HG03469 (cell line): ENCODE results near the gene PSAP.
"Not testable (repeated sequence)": the region's sequence is repeated elsewhere in the genome, so short reads cannot be mapped to it uniquely, and the experiment has no call there.

Source experiments
- ATAC-seq: cut with Tn5 transposase; IDR thresholded peaks from one replicate; pipeline ENCODE4 v1.9.1; 2021; ENCODE audit warnings: mild to moderate bottlenecking, moderate library complexity, moderate number of reproducible peaks; ENCODE audit not compliant: unreplicated experiment

PSAP gene

GRCh38 chr10:71850743-71851464, at the start of gene PSAP:
TSS of gene PSAP (minus strand) at chr10:71851251. CDS start at chr10:71851221, 30 bp downstream.
- ATAC-seq: peak; percentile 83

DNA sequence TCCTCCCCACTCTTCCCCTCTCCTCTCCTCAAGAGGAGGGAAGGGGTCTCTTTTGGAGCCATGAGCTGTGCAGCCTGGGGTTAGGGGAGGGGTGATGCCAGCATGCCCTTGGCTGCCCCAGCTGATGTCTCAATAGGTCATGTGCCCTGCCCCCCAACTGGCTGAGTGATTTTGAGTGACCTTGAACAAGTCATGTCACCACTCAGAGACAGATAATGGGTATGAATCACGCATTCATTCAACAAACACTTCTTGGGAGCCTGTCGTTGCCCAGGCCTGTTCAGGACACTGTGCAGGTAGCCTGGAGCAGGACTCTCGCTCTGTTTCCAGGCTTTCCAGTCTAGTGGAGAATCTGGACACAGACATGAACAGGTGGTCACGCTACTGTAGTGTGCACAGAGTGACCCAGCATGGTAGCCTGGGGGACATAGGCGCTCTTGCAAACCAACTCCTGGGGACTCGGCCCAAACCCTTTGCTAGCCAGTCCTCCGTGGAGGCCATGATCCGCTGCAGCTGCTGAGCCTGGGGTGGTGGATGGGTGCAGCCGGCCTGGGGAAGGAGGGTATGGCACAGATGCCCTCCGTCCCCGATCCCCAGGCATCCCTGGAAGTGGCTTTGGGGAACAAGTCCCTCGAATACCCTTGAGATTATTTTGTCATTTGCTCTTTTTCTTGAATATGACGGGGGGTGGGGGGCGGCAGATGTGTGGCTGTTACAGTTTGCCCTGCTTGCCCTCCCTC, 49.6 kb upstream of the PSAP start:
- ATAC-seq: no peak

- no peak for ATAC-seq
Observed at GRCh38 chr10:71899665-71900412, 48.8 kb upstream of the PSAP start.

DNA sequence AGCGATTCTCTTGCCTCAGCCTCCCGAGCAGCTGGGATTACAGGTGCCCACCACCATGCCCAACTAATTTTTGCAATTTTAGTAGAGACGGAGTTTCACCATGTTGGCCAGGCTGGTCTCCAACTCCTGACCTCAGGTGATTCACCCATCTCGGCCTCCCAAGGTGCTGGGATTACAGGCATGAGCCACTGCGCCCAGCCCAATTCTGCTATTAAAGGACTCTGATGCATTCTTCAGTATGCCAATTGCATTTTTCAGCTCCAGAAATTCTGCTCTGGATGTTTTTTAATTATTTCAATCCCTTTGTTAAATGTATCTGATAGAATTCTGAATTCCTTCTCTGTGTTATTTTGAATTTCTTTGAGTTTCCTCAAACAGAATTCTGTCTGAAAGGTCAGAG, 47.3 kb upstream of the PSAP start:
- not testable (repeated sequence) for ATAC-seq

DNA sequence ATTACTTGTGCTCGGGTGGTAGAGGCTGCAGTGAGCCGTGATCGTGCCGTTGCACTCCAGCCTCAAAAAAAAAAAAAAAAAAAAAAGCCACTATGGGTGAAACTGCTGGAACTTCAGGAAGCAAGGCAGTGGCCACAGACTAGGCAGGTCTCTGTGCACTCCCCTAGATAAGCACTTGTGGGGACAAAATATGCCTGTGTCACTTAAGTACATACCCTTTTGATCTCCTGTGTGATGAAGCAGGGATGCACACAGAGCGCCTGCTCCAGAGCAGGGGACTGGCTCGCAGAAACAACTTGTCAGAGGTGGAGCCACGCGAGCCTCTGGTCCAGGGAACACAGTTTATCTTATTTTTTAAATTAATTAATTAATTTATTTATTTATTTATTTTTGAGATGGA, 42.9 kb upstream of the PSAP start:
- ATAC-seq: no peak

- no peak for ATAC-seq
Observed at GRCh38 chr10:71893258-71893815, 42.3 kb upstream of the PSAP start.

- ATAC-seq: no peak
Observed at GRCh38 chr10:71891437-71891836, 40.4 kb upstream of the PSAP start.

GRCh38 chr10:71889388-71889987, 38.4 kb upstream of the PSAP start:
- no peak for ATAC-seq

- ATAC-seq: peak; percentile 77
Observed at GRCh38 chr10:71888623-71889387, 37.8 kb upstream of the PSAP start.

- ATAC-seq: no peak
Observed at GRCh38 chr10:71888248-71888622, 37.2 kb upstream of the PSAP start.

- ATAC-seq: no peak
Observed at GRCh38 chr10:71887743-71888142, 36.7 kb upstream of the PSAP start.

- no peak for ATAC-seq
Observed at GRCh38 chr10:71882813-71883659, 32.0 kb upstream of the PSAP start.

DNA sequence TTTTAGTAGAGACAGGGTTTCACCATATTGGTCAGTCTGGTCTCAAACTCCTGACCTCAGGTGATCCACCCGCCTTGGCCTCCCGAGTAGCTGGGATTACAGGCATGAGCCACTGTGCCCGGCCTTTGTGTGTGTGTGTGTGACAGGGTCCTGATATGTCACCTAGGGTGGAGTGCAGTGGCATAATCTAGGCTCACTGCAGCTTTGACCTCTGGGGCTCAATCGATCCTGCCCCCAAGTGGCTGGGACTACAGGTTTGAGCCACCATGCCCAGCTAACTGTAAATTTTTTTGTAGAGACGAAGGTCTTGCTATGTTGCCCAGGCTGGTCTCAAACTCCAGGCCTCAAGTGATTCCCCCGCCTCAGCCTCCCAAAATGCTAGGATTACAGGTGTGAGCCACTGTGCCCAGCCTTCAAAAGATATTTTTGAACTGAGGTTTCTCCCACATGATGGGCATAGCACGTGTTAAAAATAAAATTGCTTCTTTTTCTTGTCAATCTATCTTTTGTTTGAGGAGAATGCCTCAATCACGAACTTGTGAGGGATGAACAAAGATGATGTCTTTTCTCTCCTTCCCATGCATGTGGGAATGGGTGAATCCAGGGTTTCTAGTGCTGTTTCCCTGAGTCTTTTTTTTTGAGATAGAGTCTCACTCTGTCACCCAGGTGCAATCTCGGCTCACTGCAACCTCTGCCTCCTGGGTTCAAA, 30.8 kb upstream of the PSAP start:
- ATAC-seq: no peak

- ATAC-seq: not testable (repeated sequence)
Observed at GRCh38 chr10:71881307-71881624, 30.2 kb upstream of the PSAP start.

GRCh38 chr10:71880425-71881306, 29.6 kb upstream of the PSAP start:
- ATAC-seq: no peak

DNA sequence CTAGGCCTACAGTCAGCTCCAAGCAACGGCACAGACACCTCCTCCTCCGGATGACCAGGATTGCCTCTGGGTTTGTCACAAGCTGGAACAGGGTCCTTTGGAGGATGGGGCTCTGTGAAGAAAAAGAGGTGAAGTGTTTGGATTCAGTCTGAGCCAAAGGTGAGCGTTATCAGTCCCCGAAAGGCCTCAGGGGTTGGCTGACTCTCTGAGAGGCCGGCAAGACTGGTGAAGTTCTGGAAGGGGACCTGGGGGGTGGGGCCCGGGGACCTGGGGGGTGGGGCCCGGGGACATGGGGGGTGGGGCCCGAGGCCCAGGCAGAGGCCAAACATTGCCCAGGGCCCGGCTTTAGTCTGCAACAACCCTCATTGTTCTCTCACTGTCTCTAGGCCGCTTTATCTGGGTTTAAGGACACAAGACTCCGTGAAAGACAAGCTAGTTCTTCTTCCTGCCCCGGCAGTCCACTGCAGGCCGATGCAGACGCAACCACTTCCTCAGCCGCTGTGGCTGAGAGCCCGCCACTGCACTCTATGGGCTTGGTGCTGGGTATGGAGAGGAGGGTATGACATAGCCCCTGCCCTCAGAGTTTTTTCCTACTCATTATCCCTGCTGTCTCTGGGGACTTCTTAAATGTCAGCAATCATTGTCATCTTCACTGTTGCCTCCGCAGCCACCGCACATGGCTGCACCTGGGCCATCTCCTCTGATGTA, 27.4 kb upstream of the PSAP start:
- ATAC-seq: no peak

- no peak for ATAC-seq
Observed at GRCh38 chr10:71877821-71878220, 26.8 kb upstream of the PSAP start.
